Prostate gland (tissue), 2 donors: ENCODE results near the gene SLC29A2. TPM values are rescaled to one million over a fixed set of nuclear protein-coding genes. Genes with fewer than 3 reads are reported as not detected.
"Not testable (repeated sequence)": the region's sequence is repeated elsewhere in the genome, so short reads cannot be mapped to it uniquely, and the experiment has no call there.

Experiments
- DNase-seq: peaks from one replicate; pipeline ENCODE4 v3.0.0-alpha.2; 2019; ENCODE audit warnings: low spot score
- H3K27ac ChIP-seq, 2 donors: fragments of 200-600 bp; sonication (generic); 2 replicates each; pipeline ENCODE4 v1.5.1; 2017 to 2019
- H3K27me3 ChIP-seq: fragments of 200-600 bp; sonication (generic); replicated peaks from 2 replicates; pipeline ENCODE4 v1.5.1; 2019; ENCODE audit not compliant: insufficient read depth
- H3K36me3 ChIP-seq, 2 donors: fragments of 200-600 bp; sonication (generic); 1 replicate in 1 of 2; 2 replicates in 1 of 2; pipeline versions ENCODE4 v1.5.1 to v1.8.1; 2017 to 2019
- H3K4me1 ChIP-seq: fragments of 200-600 bp; sonication (generic); replicated peaks from 2 replicates; pipeline ENCODE4 v1.5.1; 2019
- H3K4me3 ChIP-seq, 2 donors: fragments of 200-600 bp; sonication (generic); 2 replicates each; pipeline ENCODE4 v1.5.1; 2017 to 2019
- H3K9me3 ChIP-seq: fragments of 200-600 bp; sonication (generic); 2 replicates; pipeline ENCODE4 v1.5.1; 2017
- POLR2A ChIP-seq: fragments of 450-650 bp; IDR thresholded peaks from one replicate; pipeline ENCODE4 v1.6.1; 2016; ENCODE audit warnings: antibody characterized with exemption, mild to moderate bottlenecking
- POLR2AphosphoS5 ChIP-seq: sonication (generic); formaldehyde crosslinking; IDR thresholded peaks from one replicate; pipeline ENCODE4 v1.6.1; 2017; ENCODE audit warnings: antibody characterized with exemption
- WGBS: methylation state at CpG from one replicate; pipeline ENCODE4 v1.1.5; 2018; 5-methylcytosine and 5-hydroxymethylcytosine counted together
- intact Hi-C: fragments of 100-400 bp; cut with DNase I; formaldehyde crosslinking; loops from one replicate; pipeline ENCODE4 v1.14.2; 2022
- total RNA-seq, 2 donors: library from RNA; depleted of rRNA; stranded (reverse); fragments of >200 nt; gene quantifications; one replicate each; pipeline ENCODE4 v1.1.0, GENCODE V29; 2016
- TF ChIP-seq, protein P1 (sequence below), 4 experiments: fragments of 200-600 bp in 2 of 4; fragments of 450-650 bp in 2 of 4; sonication (generic) in 2 of 4; IDR thresholded peaks; 1 replicate in 3 of 4; 2 replicates in 1 of 4; pipeline ENCODE4 v1.5.1; 2016 to 2019; ENCODE audit warnings: antibody characterized with exemption in 4 of 4, mild to moderate bottlenecking in 2 of 4, moderate library complexity in 2 of 4

Gene SLC29A2
- total RNA-seq, 2 donors from 2014 or later: 10.1 to 12.5 TPM

DNA sequence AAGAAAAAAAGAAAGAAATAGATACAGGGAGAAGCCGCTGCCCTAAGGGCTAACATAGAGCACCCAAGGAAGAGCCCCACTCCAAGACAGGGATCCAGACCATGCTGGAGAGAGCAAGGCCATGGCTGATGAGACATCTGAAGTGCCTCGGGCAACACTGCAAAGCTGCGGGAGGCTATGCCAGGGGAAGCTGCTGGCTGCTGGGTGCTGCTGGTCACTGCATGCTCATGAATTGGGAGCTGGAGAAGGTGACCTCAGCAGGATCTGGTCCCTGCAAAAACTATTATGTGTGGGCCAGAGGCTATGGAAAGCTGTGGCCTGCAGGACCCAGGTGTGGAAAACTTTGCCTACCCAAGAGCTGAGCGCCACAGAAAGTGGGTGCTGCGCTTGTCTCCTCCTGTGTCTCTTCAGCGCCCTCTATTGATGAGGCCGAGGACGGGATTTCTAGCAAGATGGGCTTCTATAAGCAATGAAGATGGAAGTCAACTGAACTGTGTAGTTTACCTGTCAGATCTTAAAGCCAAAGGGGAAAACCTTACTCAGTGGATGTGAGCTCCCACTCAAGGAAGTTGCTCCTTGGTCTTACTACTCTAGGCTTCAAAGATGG, 17.3 kb upstream of the SLC29A2 start:
- no peaks in the 10 kb centered on the region for H3K27me3 ChIP-seq
- no peaks in the 10 kb centered on the region for H3K9me3 ChIP-seq
- no peak overlapping the region for H3K4me3 ChIP-seq
- TF ChIP-seq, protein P1, sequence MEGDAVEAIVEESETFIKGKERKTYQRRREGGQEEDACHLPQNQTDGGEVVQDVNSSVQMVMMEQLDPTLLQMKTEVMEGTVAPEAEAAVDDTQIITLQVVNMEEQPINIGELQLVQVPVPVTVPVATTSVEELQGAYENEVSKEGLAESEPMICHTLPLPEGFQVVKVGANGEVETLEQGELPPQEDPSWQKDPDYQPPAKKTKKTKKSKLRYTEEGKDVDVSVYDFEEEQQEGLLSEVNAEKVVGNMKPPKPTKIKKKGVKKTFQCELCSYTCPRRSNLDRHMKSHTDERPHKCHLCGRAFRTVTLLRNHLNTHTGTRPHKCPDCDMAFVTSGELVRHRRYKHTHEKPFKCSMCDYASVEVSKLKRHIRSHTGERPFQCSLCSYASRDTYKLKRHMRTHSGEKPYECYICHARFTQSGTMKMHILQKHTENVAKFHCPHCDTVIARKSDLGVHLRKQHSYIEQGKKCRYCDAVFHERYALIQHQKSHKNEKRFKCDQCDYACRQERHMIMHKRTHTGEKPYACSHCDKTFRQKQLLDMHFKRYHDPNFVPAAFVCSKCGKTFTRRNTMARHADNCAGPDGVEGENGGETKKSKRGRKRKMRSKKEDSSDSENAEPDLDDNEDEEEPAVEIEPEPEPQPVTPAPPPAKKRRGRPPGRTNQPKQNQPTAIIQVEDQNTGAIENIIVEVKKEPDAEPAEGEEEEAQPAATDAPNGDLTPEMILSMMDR (IDR thresholded peaks at IDR 0.05): peak in 3 of 4 experiments; percentile 53 to 72 (median 63)
- TF ChIP-seq POLR2AphosphoS5: peak; percentile 27
- TF ChIP-seq POLR2A: no peak
- intact Hi-C loops: loop anchor here (2.0 kb wide), 1 partner anchor 78 kb away; no protein-coding TSS in a partner anchor
- WGBS: 29% methylated on average over 8 of the region's 8 CpGs
- H3K27ac ChIP-seq: no peak overlapping the region
- DNase-seq: peak; percentile 75
- no peaks in the 10 kb centered on the region for H3K36me3 ChIP-seq
- H3K4me1 ChIP-seq: no peaks in the 10 kb centered on the region

DNA sequence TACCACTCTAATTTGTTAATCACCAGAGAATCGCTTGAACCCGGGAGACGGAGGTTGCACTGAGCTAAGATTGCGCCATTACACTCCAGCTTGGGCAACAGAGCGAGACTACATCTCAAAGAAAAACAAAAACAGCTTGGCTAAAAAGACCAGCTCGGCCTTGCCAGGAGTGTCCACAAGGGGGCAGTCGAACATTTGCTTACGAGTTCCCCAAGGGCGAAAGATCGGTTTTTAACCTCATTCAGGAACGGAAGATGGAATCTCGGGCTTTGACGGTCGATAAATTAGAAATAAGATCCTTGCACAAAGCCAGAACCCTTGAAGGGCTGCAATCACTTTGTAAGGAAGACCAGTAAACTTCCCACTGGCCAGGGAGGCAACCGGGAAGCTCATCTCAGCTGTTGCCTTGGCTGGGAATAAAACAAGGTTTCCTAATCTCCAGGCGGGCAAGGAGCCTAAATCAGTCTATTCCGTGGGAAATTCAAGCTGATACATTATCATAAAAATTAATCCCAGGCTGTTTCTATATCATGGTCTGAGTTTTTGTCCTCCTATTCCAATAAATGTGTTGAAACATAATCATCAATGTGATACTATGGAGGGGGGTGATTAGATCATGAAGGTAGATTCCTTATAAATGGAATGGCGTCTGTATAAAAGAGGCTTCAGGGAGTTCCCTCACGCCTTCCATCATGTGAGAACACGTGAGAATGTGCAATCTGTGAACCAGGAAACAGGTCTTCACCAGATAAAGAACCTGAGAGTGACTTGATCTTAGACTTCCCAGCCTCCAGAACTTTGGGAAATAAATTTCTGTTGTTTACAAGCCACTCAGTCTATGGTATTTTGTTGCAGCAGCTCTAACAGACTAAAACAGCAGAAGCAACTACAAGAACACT, 14.9 kb upstream of the SLC29A2 start:
- H3K27me3 ChIP-seq: no peaks in the 10 kb centered on the region
- no peaks in the 10 kb centered on the region for H3K36me3 ChIP-seq
- no peaks in the 10 kb centered on the region for H3K9me3 ChIP-seq
- DNase-seq: peak; percentile 80
- H3K4me3 ChIP-seq: peak overlapping the region; percentile 0 to 2
- TF ChIP-seq POLR2AphosphoS5 (peak; percentile 49), POLR2A (no peak)
- TF ChIP-seq, protein P1 (IDR thresholded peaks at IDR 0.05): peak; percentile 55 to 87 (median 77)
- 9% methylated on average over 20 of the region's 20 CpGs for WGBS
- H3K4me1 ChIP-seq: no peaks in the 10 kb centered on the region
- intact Hi-C loops: no loop called here
- H3K27ac ChIP-seq: no peak overlapping the region

DNA sequence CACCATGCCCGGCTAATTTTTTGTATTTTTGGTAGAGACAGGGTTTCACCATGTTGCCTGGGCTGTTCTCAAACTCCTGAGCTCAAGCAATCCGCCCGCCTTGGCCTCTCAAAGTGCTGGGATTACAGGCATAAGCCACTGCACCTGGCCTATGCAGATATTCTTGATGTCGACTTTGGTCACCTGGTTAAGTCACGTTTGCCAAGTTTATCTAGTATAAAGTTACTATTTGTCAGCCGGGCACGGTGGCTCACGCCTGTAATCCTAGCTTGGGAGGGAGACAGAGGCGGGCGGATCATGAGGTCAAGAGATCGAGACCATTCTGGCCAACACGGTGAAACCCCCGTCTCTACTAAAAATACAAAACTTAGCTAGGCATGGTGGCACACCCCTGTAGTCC, 12.8 kb upstream of the SLC29A2 start:
- WGBS: 63% methylated on average over 13 of the region's 13 CpGs
- H3K36me3 ChIP-seq, H3K4me3 ChIP-seq, DNase-seq, H3K27me3 ChIP-seq, H3K9me3 ChIP-seq, H3K4me1 ChIP-seq, intact Hi-C loops, H3K27ac ChIP-seq: not testable (repeated sequence)

- H3K4me3 ChIP-seq, H3K36me3 ChIP-seq, H3K9me3 ChIP-seq, DNase-seq, H3K4me1 ChIP-seq, H3K27me3 ChIP-seq, H3K27ac ChIP-seq, intact Hi-C loops: not testable (repeated sequence)
- WGBS: 24% methylated on average over 7 of the region's 7 CpGs
Measured at GRCh38 chr11:66380264-66380663, 8.7 kb upstream of the SLC29A2 start.

DNA sequence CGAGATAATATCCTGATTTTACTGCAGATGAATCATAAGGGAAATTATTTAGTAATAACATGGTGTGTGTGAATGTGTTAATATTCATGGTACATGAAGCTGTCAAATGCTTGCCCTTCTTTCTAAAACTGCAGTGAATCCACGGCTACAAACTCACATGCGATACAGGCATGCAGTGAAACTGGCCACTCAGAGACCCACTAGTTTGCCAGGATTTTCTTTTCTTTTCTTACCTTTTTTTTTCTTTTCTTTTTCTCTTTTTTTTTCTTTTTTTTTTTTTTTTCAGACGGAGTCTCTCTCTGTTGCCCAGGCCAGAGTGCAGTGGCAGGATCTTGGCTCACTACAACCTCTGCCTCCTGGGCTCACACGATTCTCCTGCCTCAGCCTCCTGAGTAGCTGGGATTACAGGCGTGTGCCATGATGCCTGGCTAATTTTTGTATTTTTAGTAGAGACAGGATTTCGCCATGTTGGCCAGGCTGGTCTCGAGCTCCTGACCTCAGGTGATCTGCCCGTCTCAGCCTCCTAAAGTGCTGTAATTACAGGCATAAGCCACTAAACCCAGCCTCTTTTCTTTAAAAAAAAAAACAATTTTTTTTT, 2.2 kb upstream of the SLC29A2 start:
- H3K27ac ChIP-seq: peak overlapping the region; percentile 91 to 93
- H3K9me3 ChIP-seq, H3K27me3 ChIP-seq, H3K4me3 ChIP-seq, DNase-seq, H3K4me1 ChIP-seq, intact Hi-C loops, H3K36me3 ChIP-seq: not testable (repeated sequence)
- 42% methylated on average over 9 of the region's 9 CpGs for WGBS

- Histone ChIP-seq H3K9me3 (no peaks in the 10 kb centered on the region), H3K36me3 (no peaks in the 10 kb centered on the region), H3K27ac (peak overlapping the region; percentile 91 to 93), H3K27me3 (no peaks in the 10 kb centered on the region), H3K4me3 (no peak overlapping the region), H3K4me1 (no peaks in the 10 kb centered on the region)
- WGBS: 24% methylated on average over 5 of the region's 5 CpGs
- intact Hi-C loops: no loop called here
- TF ChIP-seq POLR2A: no peak
- TF ChIP-seq, protein P1 (IDR thresholded peaks at IDR 0.05): no peak
- TF ChIP-seq POLR2AphosphoS5: peak; percentile 89
- DNase-seq: peak; percentile 87
Measured at GRCh38 chr11:66373265-66373664, 1.7 kb upstream of the SLC29A2 start.
